MV-4-11 (cell line): Measurements from ENCODE around the gene FSTL5.

Experiments used
- DNase-seq: peaks from one replicate; lab custom pipeline; 2025; lab: John Stamatoyannopoulos, UW

FSTL5 gene

DNA sequence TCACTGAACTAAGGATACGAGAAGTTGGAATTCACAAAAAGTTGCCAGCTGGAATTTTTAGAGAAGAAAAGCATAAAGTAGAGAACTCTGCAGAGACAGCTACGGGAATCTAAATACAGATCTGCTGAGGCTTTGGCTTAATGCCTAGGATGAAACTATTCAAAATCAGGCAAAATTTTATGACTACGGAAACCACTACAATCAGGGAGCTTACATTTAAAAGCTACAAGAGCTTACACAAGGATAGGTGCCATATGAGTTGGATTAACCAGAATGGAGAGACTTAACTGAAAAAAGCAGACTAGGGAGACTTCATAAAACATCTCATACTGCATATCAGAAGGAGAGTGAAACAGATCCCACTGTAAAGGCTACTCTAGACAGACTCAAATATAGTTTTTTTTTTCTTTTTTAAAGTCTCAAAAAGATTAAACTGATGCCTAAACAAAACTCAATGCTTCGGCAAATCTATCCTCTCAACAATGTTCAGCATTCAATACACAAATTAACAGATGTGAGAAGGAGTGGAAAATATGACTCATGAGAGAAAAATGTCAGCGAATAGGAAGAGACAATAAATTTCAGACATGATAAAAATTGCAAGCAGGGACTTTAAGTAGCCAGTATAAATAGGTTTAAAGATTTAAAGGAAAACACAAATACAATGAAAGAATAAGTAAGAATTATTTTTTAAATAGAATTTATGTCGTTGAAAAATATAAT is 586.1 kb downstream of the FSTL5 start:
- peak; percentile 36 for DNase-seq

DNA sequence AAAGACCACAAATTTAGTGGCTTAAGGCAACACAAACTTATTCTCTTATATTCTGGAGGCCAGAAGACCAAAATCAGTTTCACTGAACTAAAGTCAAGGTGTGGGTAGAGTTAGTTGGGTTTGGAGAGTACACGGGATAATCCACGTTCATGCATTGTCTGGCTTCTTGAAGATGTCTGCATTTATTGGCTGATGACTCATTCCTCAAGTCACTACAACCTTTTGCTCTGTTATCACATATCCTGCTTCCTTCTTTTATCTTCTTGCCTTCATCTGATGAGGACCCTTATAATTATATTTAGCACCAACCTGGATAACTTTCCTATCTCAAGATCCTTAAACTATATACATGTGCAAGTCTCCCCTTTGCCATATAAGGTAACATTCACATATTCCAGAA is 590.0 kb downstream of the FSTL5 start:
- no peak for DNase-seq

DNA sequence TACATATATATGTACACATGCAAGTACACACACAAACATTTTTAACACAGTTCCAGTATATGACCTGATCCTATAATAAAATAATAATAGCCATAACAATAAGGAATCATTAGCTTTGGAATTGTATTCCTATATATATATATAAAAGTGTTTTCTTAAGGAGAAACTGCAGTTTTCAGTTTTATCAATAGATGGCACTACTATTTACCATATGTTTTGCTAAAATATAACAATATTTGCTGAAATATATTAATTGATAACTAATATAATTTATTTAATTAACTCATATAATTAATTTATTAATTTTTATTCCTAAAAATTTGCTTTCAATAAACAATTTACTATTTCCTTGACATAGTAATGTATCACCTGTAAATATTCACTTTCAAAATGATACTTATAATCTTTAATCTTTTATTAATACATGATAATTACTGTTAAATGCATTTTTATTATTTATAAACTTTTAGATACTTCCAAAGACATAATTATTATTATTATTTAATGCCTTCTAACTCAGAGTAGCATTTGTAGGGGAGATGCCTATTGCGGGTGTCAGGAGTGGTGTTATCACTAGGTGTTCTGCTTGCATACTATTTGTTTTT is 599.5 kb downstream of the FSTL5 start:
- DNase-seq, result no peak

DNA sequence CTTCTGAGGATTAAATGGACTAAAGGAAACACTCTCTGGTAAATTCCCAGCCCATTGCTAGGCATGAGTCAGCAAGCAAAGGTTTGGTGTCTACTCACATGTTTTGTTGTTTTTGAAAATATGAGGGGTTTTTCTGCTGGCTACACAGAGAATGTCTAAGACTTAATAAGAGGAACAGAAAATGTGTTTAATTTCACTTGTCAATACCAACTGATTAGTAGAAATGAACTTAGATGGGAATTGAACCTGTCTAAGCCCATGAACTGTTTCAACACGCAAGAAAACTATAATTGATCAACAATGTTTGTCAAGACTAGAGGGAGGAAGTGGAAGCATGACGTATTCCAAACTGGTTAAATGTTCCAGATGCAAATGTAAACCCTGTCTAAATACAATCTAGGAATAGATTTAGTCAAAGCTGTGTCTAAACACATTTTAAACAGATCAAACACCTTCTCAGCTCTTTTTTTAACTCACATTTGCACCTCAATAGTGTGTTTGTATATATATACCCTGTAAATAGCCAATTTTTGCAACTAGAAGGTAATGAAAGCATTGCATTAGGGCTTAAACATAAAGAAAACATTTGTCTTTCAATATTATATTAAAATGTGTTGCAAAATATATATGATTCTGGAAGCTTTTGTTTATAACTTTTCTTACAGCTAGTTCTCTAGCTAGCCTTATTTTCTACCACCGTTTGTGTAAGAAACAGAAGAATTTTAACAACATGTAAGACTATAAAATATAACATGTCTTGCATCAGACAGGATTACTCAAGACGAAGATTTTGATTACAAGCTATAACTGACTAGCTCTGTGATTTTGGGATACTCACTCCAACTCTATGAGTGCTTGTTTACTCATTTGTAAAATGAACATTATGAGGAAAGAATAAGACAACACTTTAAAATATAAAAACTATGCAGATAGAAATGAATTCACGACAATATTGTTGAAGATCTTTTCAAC is 607.8 kb downstream of the FSTL5 start:
- peak; percentile 21 for DNase-seq

DNA sequence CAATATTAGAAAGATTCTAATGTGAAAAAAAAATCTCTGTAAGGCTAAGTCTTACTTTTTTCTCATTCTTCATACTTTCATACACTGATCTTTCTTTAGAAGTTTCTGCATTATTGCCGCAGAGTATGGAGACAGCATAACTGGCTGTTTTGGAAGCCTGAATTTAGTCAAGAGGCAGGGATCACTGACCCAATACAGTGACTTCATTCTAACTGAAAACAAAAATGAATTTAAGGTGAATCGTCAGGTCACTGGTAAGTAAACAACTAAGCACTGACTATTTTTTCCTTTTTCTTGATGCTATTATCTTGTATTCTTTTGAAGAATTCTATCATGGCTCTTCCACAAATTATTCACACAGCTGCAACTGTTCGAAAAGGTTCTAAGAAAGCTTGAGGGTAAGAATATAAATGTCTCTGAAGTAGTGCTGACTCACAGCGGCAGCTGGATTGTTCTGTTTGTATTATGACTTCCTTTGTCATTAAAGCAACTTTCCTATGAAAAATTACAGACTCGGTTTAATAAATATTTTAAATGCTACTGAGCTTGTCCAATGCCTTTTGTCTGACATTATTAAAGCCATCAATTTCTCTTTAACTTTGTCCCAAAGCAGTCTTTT is 609.3 kb downstream of the FSTL5 start:
- no peak for DNase-seq

DNA sequence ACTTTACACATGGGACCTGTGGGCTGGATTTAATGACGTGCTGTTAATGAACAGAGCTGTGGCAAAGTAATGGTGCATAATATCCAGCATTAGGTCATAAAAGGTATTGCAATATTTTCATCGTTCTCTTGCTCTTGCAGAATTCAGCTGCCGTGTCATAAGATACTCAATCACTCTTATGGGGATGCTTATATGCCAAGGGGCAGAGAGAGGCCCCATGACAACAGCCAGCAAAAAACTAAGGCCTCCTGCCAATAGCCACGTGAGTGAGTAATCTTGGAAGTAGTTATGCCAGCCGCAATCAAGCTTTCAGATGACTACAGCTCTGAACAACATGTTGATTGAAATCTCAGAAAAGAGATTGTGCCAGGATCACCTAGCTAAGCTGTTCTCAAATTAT is 616.9 kb downstream of the FSTL5 start:
- DNase-seq, result no peak

DNA sequence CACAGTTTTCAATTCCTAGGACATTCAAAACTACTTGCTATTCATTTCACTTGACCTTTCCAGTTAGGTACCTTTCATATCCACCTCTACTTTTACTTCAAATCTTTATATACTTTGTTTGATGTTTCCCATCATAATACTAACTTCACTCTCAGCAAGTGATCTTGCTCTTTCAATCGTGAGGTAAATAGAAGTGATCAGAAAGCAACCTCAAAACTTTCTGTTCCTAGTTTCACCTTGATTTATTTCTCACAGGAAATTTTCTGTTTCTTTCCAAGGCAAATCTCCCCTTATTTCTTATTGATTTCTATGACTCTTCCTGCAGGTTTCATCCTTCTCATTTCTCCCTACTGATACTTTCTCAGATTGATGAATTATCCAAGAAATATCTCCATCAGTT is 623.5 kb downstream of the FSTL5 start:
- DNase-seq, result no peak

DNA sequence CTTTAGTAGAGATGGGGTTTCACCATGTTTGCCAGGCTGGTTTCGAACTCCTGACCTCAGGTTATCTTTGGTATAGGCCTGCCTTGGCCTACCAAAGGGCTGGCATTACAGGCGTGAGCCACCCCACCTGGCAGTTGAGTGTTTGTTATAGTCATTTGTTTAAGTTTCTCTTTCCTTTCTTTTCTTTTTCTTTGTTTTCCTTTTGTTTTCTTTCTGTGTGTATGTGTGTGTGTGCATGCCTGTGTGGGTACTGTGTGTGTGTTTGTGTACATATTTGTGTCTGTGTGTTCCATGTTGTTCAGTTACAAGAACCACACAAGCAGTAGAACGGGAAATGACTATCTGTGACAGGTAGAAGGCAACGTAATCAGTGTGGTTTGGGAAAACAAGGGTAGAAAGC is 624.9 kb downstream of the FSTL5 start:
- no peak for DNase-seq

DNA sequence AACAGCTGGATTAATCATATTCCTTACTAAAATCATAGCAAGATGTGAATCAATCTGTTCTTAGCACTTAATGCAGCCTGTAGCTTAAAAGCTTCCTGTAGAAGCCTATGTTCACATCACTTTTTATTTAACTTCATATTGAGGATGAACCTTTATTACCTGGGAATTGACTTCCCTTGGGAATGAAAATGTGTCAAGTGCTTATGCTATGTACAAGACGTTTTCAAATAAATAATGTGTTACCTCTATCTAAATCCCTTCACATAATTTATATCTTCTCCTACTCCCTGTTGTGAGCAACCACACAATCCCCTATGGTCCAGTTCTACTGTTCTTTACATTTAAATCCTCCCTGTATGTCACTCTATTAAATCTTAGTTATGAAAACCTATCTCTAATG is 633.1 kb downstream of the FSTL5 start:
- no peak for DNase-seq

DNA sequence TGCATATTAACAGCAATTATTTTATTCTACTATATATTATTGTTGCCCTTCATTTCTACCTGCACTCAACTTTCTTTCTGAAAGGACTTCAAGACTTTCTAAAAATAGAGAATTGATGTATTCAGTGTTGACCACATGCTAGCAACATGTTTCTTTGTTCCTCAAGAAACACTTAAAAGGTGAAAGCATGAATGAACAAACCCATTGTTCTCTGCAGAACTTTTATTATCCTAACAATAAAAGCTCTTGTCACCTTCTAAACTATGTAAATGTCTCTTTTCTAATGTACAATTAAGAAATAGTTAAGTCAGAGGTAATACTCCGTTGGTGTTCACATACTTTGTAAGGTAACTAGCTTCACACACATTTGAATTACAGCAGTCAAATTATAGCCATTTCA is 638.7 kb downstream of the FSTL5 start:
- no peak for DNase-seq

DNA sequence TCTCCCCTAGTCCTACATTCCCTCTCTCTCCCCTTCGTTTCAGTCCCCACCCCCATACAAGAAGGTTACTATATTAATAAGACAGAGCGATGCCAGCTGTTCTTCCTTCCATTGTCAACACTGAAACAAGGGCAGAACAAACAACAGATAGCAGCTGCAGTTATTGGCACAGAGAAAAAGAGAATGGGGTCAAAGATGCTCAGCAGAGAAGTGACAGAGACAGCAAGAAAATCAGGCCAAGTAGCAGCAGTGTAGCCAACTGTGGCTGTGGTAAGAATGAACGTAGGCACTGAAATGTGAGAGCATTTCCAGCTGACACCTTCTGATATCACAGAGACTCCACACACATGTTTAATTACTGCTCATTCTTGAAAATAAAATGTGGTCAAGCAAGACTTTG is 641.8 kb downstream of the FSTL5 start:
- DNase-seq, result no peak

DNA sequence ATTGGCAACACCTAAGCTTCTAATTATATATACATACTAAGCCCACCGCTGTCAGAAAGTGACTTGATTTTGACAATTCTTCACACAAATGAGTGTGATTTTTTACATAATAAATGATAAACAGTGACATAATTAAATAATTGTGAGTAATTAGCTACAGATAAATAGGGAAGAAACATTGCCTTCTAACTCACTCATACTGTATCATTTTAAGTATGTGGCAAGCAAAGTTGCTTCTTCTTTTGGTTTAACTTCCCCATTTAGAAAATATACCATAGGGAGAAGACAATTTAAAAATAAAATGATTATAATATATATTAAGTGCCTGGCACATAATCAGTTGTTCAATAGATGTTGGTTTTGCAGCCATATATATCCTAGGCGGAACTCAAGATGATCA is 644.2 kb downstream of the FSTL5 start:
- peak; percentile 18 for DNase-seq

DNA sequence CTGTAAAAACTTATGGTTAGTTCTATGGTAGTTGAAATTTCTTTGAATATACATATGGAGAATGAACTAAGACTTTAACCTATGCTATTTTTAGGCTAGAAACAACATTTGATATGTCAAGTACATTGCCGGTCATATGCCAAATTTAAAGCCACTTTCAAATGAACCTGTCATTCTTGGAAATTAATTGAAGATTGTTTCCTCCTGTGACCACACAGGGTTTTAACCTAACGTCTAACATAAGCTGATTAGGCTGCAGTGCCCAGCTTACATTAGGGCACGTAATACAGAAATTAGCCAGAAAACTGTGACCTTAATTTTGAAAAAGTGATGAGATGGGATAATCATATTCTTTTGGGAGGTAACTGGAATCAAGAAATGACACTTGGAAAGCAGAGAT is 645.9 kb downstream of the FSTL5 start:
- no peak for DNase-seq

DNA sequence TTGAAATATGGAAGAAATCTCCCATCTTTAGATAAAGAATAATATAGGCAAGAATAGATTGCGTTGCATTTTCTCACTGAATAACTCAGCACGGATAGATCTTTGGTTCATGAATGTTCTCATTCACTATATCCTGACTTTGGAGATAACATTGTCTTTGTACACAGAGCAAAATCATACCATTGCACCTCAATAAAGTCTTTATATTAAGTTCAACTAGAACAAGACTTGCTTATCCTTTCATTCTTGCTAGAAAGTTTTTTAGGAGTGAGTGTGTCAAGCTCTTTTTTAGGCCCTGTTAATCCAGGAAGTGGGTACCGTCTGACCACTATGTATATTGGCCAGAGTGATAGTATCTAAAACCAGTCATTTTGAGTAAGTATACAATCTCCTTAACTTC is 658.7 kb downstream of the FSTL5 start:
- no peak for DNase-seq

DNA sequence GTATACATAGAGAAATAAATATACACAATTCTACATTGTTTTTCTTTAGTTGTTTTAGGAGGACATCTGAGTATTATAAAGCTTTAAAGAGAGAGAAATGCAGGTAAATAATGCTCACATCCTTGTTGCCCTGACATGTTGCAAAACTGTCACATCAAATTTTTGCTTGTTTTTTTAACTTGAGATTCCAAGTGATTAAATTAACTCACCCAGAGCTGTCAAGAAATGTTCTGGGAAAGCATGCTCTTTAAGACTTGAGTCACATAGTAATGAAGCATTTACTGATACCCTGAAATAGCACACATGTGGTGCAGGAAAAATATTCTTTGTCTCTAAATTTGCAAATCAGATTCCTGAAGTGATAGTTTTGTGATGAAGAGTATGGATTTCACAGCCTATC is 665.6 kb downstream of the FSTL5 start:
- no peak for DNase-seq

DNA sequence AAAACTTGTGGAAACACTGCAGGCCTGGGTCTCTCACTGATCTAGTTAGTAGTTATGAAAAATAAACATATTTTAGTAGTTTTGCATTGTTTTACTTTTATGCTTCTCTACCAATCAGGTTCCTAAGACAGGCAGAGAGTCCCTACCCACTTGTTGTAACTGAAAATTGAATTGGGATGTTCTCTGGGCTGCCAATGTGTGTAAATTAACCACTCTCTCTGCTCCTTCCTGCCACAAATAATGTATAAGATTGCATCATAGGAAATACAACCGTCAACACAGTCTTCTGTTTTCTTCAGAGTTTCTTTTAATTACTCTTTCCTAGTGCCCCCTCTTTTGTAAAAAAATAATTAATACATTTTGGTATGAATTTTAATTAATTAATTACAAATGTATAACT is 677.3 kb downstream of the FSTL5 start:
- peak; percentile 76 for DNase-seq

DNA sequence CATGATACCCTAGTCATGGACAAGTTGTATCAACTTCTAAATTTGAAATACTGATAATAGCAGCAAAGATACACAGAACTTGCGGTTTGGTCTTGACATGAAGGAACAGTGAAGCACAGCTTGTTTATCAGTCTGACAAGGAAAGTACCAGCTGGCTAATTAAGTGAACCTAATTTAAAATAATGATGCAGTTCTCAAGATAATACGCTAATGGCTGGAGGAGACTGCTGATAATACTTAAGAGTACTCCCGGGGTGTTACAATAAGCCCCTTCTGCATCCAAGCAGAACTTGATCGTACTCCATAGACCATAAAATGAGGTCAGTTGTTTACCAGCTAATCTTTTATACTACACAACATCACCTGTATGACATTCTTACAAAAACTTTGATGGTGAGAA is 697.5 kb downstream of the FSTL5 start:
- DNase-seq, result no peak

DNA sequence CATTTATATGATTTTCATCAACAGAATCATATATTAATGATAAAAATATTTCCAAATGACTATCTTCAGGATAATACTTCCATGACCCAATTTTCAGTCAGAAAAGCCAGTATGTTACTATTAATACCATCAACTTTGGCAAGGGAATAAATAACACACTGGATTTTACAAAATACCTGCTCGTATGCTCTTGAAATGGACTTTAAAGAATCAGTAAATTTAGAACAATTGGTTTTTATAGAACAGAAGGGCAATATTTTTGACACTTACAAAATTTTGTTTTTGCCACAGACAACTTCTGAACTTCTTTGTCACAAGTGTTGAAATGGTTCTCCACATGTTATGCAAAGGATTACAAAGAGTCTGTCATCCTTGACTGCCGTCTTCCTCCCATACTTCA is 700.4 kb downstream of the FSTL5 start:
- DNase-seq, result no peak

DNA sequence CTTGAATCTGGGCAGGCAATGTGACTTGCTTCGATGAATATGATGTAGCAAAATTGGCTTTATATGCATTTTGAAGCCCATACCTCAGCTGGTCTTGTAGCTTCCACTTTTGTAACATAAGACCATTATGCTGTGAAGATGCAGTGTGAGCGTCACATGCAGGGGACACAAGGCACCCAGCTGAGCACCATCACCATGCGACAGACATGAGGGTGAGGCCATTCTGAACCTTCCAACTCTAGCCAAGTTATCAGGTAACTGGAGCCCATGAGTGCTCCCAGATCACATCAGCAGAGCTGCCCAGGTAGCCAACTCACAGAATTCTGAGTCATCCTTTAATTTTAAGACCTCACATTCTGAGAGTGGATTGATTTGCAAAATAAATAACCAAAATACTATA is 705.9 kb downstream of the FSTL5 start:
- no peak for DNase-seq

DNA sequence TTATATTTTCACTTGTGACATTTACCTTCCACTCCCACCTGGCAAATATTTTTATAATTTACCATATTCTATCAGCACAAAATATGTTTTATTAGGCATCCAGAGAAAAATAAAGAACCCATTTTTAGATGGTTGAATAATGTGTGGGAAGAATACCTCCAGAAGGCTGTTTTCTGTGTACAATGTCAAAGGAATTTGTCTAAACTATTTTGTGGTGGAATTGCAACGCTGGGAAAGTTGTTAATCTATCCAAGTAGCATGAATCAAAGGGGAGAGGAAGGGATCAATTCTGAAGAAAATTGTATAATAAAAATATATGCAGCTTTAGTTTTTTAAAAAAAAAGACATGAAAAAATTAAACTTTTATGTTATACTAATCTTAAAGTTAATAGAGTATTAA is 706.5 kb downstream of the FSTL5 start:
- DNase-seq, result no peak

DNA sequence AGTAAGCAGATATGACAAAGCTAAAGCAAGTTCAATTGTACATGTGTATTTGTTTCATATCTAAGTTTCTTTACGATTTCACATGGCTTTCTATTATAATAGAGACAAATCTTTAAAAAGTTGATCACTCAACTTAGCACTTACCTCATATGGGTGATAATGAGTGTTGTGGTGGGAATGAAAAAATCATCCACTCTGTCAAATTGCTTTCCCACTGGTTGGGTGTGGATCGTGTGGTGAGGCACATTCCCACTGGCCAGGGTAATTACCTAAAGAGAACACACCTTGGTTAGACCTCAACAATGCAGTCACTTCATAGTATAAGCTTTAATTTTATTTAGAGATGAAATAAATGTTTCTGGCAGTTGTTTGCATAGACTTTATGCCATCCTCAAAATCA is 708.9 kb downstream of the FSTL5 start:
- no peak for DNase-seq

DNA sequence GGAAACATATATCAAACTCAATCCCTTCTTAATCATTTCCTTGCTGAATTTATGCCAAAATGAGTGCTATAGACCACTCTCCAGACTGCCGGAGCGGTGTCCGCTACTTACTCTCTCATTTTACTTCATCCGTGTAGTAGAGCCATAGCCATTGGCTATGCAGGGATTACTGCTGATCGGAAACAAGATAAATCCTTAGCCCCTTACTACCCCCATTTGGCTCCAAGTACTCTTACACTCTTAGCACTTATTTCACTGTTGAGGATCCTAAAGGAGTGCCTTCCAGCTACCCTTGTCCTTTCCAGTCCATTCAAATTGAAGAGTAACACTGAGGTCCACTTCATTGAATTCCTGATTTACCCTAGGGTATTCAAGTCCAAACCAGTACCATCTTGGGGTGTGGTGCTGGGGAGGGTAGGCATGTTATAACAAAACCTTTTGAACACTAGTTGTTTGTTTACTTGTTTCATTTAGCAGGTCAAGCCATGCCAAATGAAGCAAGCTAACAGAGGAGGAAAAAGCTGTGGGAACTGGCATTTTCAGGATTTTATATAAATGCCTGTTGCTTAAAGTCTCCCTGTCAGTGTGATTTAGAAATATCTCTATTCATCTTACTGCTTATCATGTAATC is 715.1 kb downstream of the FSTL5 start:
- DNase-seq, result no peak
